Measurements from ENCODE around the gene ATRN. TPM values are rescaled to one million over a fixed set of nuclear protein-coding genes. Genes with fewer than 3 reads are reported as not detected.

ATRN gene
- total RNA-seq, 1 experiment from 2014 or later: 20.7 TPM

GRCh38 chr20:3692706-3693294 is 222.0 kb downstream of the ATRN start:
- DNase-seq (ENCODE audit: low read depth): no peak

- no peak for DNase-seq (ENCODE audit: low read depth)
Observed at GRCh38 chr20:3693376-3693775, 222.6 kb downstream of the ATRN start.

- DNase-seq (ENCODE audit: low read depth): no peak
Observed at GRCh38 chr20:3694864-3695263, 224.0 kb downstream of the ATRN start.

GRCh38 chr20:3696200-3696599 is 225.4 kb downstream of the ATRN start:
- no peak for DNase-seq (ENCODE audit: low read depth)

- no peak for DNase-seq (ENCODE audit: low read depth)
Observed at GRCh38 chr20:3696745-3697587, 226.1 kb downstream of the ATRN start.

- no peak for DNase-seq (ENCODE audit: low read depth)
Observed at GRCh38 chr20:3697588-3698305, 226.9 kb downstream of the ATRN start.

- DNase-seq (ENCODE audit: low read depth): no peak
Observed at GRCh38 chr20:3698591-3699001, 227.8 kb downstream of the ATRN start.

- no peak for DNase-seq (ENCODE audit: low read depth)
Observed at GRCh38 chr20:3699037-3699436, 228.2 kb downstream of the ATRN start.

Small RNA genes within 50 kb of the gene (small RNA-seq; reads per million reads assigned to genes)
- gene AL353193.1: not detected

Other genes starting within 250 kb of the ATRN start
- gene SLC4A11, start 231.8 kb upstream of the ATRN start, total RNA-seq (2014; rRNA removed; shearing (Covaris generic)): 1.1 and 1.7 TPM in 2 replicates
- 1.8 and 3.0 TPM in 2 replicates for gene DNAAF9, start 63.3 kb upstream of the ATRN start, total RNA-seq (2014; rRNA removed; shearing (Covaris generic))
- gene GFRA4, start 192.4 kb downstream of the ATRN start, total RNA-seq (2014; rRNA removed; shearing (Covaris generic)): not detected in 2 replicates
- gene ADAM33, start 211.0 kb downstream of the ATRN start, total RNA-seq (2014; rRNA removed; shearing (Covaris generic)): not detected in 2 replicates
- not detected in 2 replicates for gene SIGLEC1, start 241.6 kb downstream of the ATRN start, total RNA-seq (2014; rRNA removed; shearing (Covaris generic))

Data from HT1080 (cell line).